ENCODE results near the gene IL12RB1.

GRCh38 chr19:18029617-18030338 lies 57.0 kb downstream of the IL12RB1 start:
- TF ChIP-seq CTCF (IDR thresholded peaks at IDR 0.05) (no peak), POLR2A (IDR thresholded peaks at IDR 0.05) (no peak), EP300 (IDR thresholded peaks at IDR 0.05) (no peak), POLR2AphosphoS5 (IDR thresholded peaks at IDR 0.05) (no peak)
